Astrocyte (in vitro differentiated cells and primary cell): Measurements from ENCODE around the gene HCRTR1. TPM values are rescaled to one million over a fixed set of nuclear protein-coding genes. Genes with fewer than 3 reads are reported as not detected.

Experiments used
- DNase-seq: peaks from one replicate; pipeline ENCODE4 v3.0.0-alpha.2; 2010; ENCODE audit warnings: low read depth
- FAIRE-seq: peaks from 2 replicates; lab custom pipeline; 2011; peaks lifted over from hg19 to GRCh38; lab: Jason Lieb, UNC
- H2AFZ ChIP-seq: 2 replicates; pipeline ENCODE4 v1.6.0; 2012; ENCODE audit warnings: low read depth, low read length, inconsistent platforms
- H3K27ac ChIP-seq: 2 replicates; pipeline ENCODE4 v1.5.1; 2011; ENCODE audit warnings: low read depth, low read length, inconsistent platforms
- H3K27me3 ChIP-seq: 2 replicates; pipeline ENCODE4 v1.6.0; 2011; ENCODE audit warnings: low read length, inconsistent platforms; ENCODE audit not compliant: insufficient read depth
- H3K36me3 ChIP-seq: 2 replicates; pipeline ENCODE4 v1.5.1; 2011; ENCODE audit warnings: low read length, inconsistent platforms; ENCODE audit not compliant: insufficient read depth
- H3K4me1 ChIP-seq: 2 replicates; pipeline ENCODE4 v1.5.1; 2011; ENCODE audit warnings: low read length, inconsistent platforms; ENCODE audit not compliant: insufficient read depth
- H3K4me2 ChIP-seq: 2 replicates; pipeline ENCODE4 v1.6.0; 2012; ENCODE audit warnings: low read length, inconsistent platforms
- H3K4me3 ChIP-seq: 2 replicates; pipeline ENCODE4 v1.5.1; 2011; ENCODE audit warnings: low read depth, mild to moderate bottlenecking, low read length, inconsistent platforms; ENCODE audit not compliant: insufficient read depth
- H3K79me2 ChIP-seq: 2 replicates; pipeline ENCODE4 v1.6.0; 2012; ENCODE audit warnings: mild to moderate bottlenecking, low read length, inconsistent platforms; ENCODE audit not compliant: insufficient read depth
- H3K9ac ChIP-seq: 2 replicates; pipeline ENCODE4 v1.6.0; 2012; ENCODE audit warnings: mild to moderate bottlenecking, low read length, inconsistent platforms
- H3K9me3 ChIP-seq: 2 replicates; pipeline ENCODE4 v1.5.1; 2012; ENCODE audit warnings: low read depth, mild to moderate bottlenecking, low read length, inconsistent platforms; ENCODE audit not compliant: insufficient read depth
- H4K20me1 ChIP-seq: 2 replicates; pipeline ENCODE4 v1.6.0; 2012; ENCODE audit warnings: low read length, inconsistent platforms; ENCODE audit not compliant: insufficient read depth
- H3K27ac Mint-ChIP-seq: one replicate; pipeline ENCODE4 v1.8.0; 2021; ENCODE audit warnings: mild to moderate bottlenecking, mixed read lengths; ENCODE audit not compliant: unreplicated experiment
- H3K27me3 Mint-ChIP-seq: one replicate; pipeline ENCODE4 v1.8.0; 2021; ENCODE audit warnings: low read depth, mixed read lengths; ENCODE audit not compliant: unreplicated experiment
- H3K36me3 Mint-ChIP-seq: one replicate; pipeline ENCODE4 v1.8.0; 2021; ENCODE audit warnings: low read depth, mixed read lengths; ENCODE audit not compliant: unreplicated experiment
- H3K4me1 Mint-ChIP-seq: one replicate; pipeline ENCODE4 v1.8.0; 2021; ENCODE audit warnings: low read depth, mixed read lengths; ENCODE audit not compliant: unreplicated experiment
- H3K4me3 Mint-ChIP-seq: one replicate; pipeline ENCODE4 v1.8.0; 2021; ENCODE audit warnings: mild to moderate bottlenecking, moderate library complexity, mixed read lengths; ENCODE audit not compliant: unreplicated experiment
- H3K9me3 Mint-ChIP-seq: one replicate; pipeline ENCODE4 v1.8.0; 2021; ENCODE audit warnings: mild to moderate bottlenecking, mixed read lengths; ENCODE audit not compliant: unreplicated experiment
- CTCF ChIP-seq: IDR thresholded peaks from 2 replicates; pipeline ENCODE4 v1.5.1; 2011; ENCODE audit warnings: low read depth, mild to moderate bottlenecking, inconsistent platforms, low read length, moderate library complexity; ENCODE audit not compliant: insufficient read depth
- EZH2 ChIP-seq: IDR thresholded peaks from 2 replicates; pipeline ENCODE4 v1.6.1; 2012; ENCODE audit warnings: mild to moderate bottlenecking, low read length, inconsistent platforms; ENCODE audit not compliant: insufficient read depth
- total RNA-seq: library from RNA; stranded (reverse); gene quantifications from 2 replicates; pipeline ENCODE4 v1.2.1, GENCODE V29; 2021

Gene HCRTR1
- total RNA-seq, 1 donor from 2014 or later, result not detected

- Histone ChIP-seq H3K9me3 (no peaks in the 10 kb centered on the region), H2AFZ (no peak overlapping the region), H3K4me1 (peaks cover 22% of the 10 kb centered on the region), H3K36me3 (peaks cover 5% of the 10 kb centered on the region), H3K79me2 (no peaks in the 10 kb centered on the region), H3K27ac (no peak overlapping the region), H3K27me3 (no peaks in the 10 kb centered on the region), H3K4me2 (no peak overlapping the region), H3K4me3 (no peak overlapping the region), H4K20me1 (peaks cover 3% of the 10 kb centered on the region), H3K9ac (no peak overlapping the region)
- H3K9me3 Mint-ChIP-seq, result no peaks in the 10 kb centered on the region
- peaks cover 6% of the 10 kb centered on the region for H3K4me1 Mint-ChIP-seq
- peaks cover 25% of the 10 kb centered on the region for H3K27me3 Mint-ChIP-seq
- no peak overlapping the region for H3K4me3 Mint-ChIP-seq
- TF ChIP-seq CTCF, result no peak
- TF ChIP-seq EZH2, result no peak
- H3K36me3 Mint-ChIP-seq, result peaks cover 34% of the 10 kb centered on the region
- no peak overlapping the region for H3K27ac Mint-ChIP-seq
- FAIRE-seq (no peak), DNase-seq (no peak)
These were observed 53.7 kb downstream of the HCRTR1 start for GRCh38 chr1:31671147-31671546.

- Histone ChIP-seq H3K79me2 (no peaks in the 10 kb centered on the region), H2AFZ (no peak overlapping the region), H3K27me3 (no peaks in the 10 kb centered on the region), H3K27ac (no peak overlapping the region), H3K4me2 (no peak overlapping the region), H4K20me1 (peaks cover 3% of the 10 kb centered on the region), H3K9me3 (no peaks in the 10 kb centered on the region), H3K36me3 (peaks cover 5% of the 10 kb centered on the region), H3K4me1 (peaks cover 17% of the 10 kb centered on the region), H3K9ac (no peak overlapping the region), H3K4me3 (no peak overlapping the region)
- Mint-ChIP-seq H3K27me3 (peaks cover 25% of the 10 kb centered on the region), H3K27ac (no peak overlapping the region), H3K4me3 (no peak overlapping the region), H3K4me1 (peaks cover 1% of the 10 kb centered on the region), H3K9me3 (no peaks in the 10 kb centered on the region), H3K36me3 (peaks cover 32% of the 10 kb centered on the region)
- DNase-seq (no peak), FAIRE-seq (no peak)
- TF ChIP-seq CTCF, result no peak
- TF ChIP-seq EZH2, result no peak
These were observed 54.2 kb downstream of the HCRTR1 start for GRCh38 chr1:31671561-31672201.

- Histone ChIP-seq H3K27me3 (no peaks in the 10 kb centered on the region), H4K20me1 (peaks cover 3% of the 10 kb centered on the region), H3K9me3 (no peaks in the 10 kb centered on the region), H2AFZ (no peak overlapping the region), H3K9ac (no peak overlapping the region), H3K36me3 (peaks cover 8% of the 10 kb centered on the region), H3K4me1 (peaks cover 12% of the 10 kb centered on the region), H3K27ac (no peak overlapping the region), H3K79me2 (no peaks in the 10 kb centered on the region), H3K4me3 (no peak overlapping the region), H3K4me2 (no peak overlapping the region)
- Mint-ChIP-seq H3K36me3 (peaks cover 34% of the 10 kb centered on the region), H3K4me1 (no peaks in the 10 kb centered on the region), H3K9me3 (no peaks in the 10 kb centered on the region), H3K27me3 (peaks cover 28% of the 10 kb centered on the region), H3K4me3 (no peak overlapping the region), H3K27ac (no peak overlapping the region)
- no peak for DNase-seq
- TF ChIP-seq CTCF (no peak), EZH2 (no peak)
- no peak for FAIRE-seq
These were observed 55.5 kb downstream of the HCRTR1 start for GRCh38 chr1:31672986-31673385.
